ENCODE results near the gene GRM4. TPM values are rescaled to one million over a fixed set of nuclear protein-coding genes. Genes with fewer than 3 reads are reported as not detected.

Gene GRM4
- total RNA-seq, 6 experiments from 2014 or later = not detected

DNA sequence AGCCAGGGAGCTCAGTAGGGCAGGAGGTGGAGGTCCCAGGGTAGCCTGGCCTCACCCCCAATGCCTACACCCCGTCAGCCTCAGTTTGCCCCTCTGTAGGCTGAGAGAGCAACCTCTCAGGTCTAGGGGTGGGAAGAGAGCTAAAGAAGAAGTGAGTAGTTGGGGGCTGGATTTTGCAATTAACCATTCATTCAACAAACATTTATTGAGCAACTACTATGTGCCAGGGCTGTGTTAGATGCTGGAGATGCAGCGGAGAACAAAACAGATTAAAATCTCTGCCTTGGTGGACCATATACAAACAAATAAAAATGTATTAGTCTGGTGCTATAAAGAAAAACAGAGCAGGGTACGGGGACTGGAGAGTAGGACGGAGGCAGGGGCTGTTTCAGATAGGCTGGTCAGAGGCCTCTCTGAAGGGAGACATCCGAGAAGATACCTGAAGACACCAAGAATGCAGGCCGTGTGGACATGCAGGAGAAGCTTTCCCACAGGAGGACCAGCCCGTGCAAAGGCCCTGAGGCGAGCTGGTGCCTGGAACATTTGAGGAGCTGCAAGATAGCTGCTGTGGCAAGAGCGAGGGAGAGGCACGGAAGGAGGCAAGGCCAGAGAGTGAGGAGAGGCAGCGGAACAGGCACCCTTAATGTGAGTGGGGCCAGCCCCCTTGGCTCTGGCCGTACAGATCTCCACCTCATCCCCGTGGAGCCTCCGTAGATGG lies 60.3 kb downstream of the GRM4 start:
- DNase-seq = no peak
- H3K4me1 ChIP-seq = no peaks in the 10 kb centered on the region
- ATAC-seq = no peak
- no peaks in the 10 kb centered on the region for H3K27me3 ChIP-seq
- no peak overlapping the region for H3K27ac ChIP-seq
- intact Hi-C loops (cut with DNase I) = no loop called here
- TF ChIP-seq POLR2A (IDR thresholded peaks at IDR 0.05) = no peak
- TF ChIP-seq CTCF (IDR thresholded peaks at IDR 0.05) = no peak
- WGBS (ENCODE audit: insufficient coverage, low coverage, low lambda C conversion rate, missing lambda C conversion rate) = 83% methylated on average over 14 of the region's 14 CpGs
- H3K36me3 ChIP-seq = no peaks in the 10 kb centered on the region
- H3K4me3 ChIP-seq = no peak overlapping the region
- no peaks in the 10 kb centered on the region for H3K9me3 ChIP-seq

GRCh38 chr6:34084591-34085290 lies 61.1 kb downstream of the GRM4 start:
- DNase-seq (no peak), ATAC-seq (no peak)
- Histone ChIP-seq H3K4me3 (no peak overlapping the region), H3K27ac (no peak overlapping the region), H3K9me3 (no peaks in the 10 kb centered on the region), H3K36me3 (no peaks in the 10 kb centered on the region), H3K4me1 (no peaks in the 10 kb centered on the region), H3K27me3 (no peaks in the 10 kb centered on the region)
- WGBS (ENCODE audit: insufficient coverage, low coverage, low lambda C conversion rate, missing lambda C conversion rate) = 39% methylated on average over 5 of the region's 13 CpGs
- intact Hi-C loops (cut with DNase I) = no loop called here
- TF ChIP-seq CTCF (IDR thresholded peaks at IDR 0.05) (no peak), POLR2A (IDR thresholded peaks at IDR 0.05) (no peak)

DNA sequence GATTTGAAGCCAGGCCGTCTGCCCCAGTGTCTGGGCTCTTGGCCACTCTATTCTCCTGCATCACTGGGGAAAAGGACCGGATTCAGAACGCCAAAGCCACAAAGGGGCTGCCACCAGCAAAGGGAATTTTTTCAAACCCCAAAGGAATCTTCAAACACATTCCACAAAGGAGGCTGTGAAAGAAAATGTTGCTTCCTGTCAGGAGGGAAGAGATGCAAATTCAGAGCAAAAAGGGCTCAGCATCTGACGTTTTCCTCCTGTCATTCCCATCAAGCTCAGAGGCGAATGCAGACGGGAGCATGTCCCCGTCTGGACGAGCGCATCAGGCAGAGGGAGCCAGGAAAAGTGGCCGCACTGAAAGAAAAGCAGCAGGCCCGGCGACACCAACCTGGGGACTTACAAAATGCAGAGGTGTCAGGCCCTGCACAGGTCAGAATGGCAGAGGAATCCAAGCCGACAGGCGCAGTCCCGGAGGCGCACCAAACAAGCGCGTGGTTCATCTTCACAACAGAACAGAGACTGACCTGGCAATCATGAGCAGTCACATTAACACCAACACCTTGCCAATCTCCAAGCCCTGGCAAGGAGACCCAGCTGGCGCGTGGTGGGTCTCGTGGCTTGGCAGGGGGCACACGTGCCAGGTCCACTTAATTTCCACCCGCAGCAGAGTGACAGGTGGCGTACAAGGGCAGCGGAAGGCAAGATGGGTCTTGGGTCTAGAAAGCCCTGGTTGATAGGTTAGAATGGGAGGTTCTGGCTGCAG lies 62.8 kb downstream of the GRM4 start:
- Histone ChIP-seq H3K27me3 (no peaks in the 10 kb centered on the region), H3K4me1 (no peaks in the 10 kb centered on the region), H3K4me3 (no peak overlapping the region), H3K36me3 (no peaks in the 10 kb centered on the region), H3K9me3 (no peaks in the 10 kb centered on the region), H3K27ac (no peak overlapping the region)
- ATAC-seq = no peak
- TF ChIP-seq CTCF (IDR thresholded peaks at IDR 0.05) = no peak
- TF ChIP-seq POLR2A (IDR thresholded peaks at IDR 0.05) = no peak
- intact Hi-C loops (cut with DNase I) = no loop called here
- no peak for DNase-seq
- 56% methylated on average over 11 of the region's 25 CpGs for WGBS (ENCODE audit: insufficient coverage, low coverage, low lambda C conversion rate, missing lambda C conversion rate)

GRCh38 chr6:34082348-34082747 lies 63.5 kb downstream of the GRM4 start:
- DNase-seq (no peak), ATAC-seq (no peak)
- Histone ChIP-seq H3K9me3 (no peaks in the 10 kb centered on the region), H3K4me1 (no peaks in the 10 kb centered on the region), H3K27ac (no peak overlapping the region), H3K4me3 (no peak overlapping the region), H3K27me3 (no peaks in the 10 kb centered on the region), H3K36me3 (no peaks in the 10 kb centered on the region)
- WGBS (ENCODE audit: insufficient coverage, low coverage, low lambda C conversion rate, missing lambda C conversion rate) = 100% methylated on average over 1 of the region's 10 CpGs
- TF ChIP-seq POLR2A (IDR thresholded peaks at IDR 0.05) = no peak
- TF ChIP-seq CTCF (IDR thresholded peaks at IDR 0.05) = no peak
- intact Hi-C loops (cut with DNase I) = no loop called here

All from right lobe of liver (tissue), 6 donors.